Measurements from ENCODE around the gene WDR7. TPM values are rescaled to one million over a fixed set of nuclear protein-coding genes. Genes with fewer than 3 reads are reported as not detected.
A peak's percentile ranks its signal among the peaks of the same experiment; 100 is the strongest.

The WDR7 gene
- total RNA-seq, 1 donor from 2014 or later = 16.9 TPM

- no peak for DNase-seq (ENCODE audit: extremely low spot score, unreplicated experiment)
- H3K4me3 Mint-ChIP-seq = no peak overlapping the region
- peaks cover 11% of the 10 kb centered on the region for H3K4me1 Mint-ChIP-seq (ENCODE audit: unreplicated experiment)
- no peak overlapping the region for H3K27ac Mint-ChIP-seq
- no peaks in the 10 kb centered on the region for H3K36me3 Mint-ChIP-seq
- H3K9me3 Mint-ChIP-seq = no peaks in the 10 kb centered on the region
- TF ChIP-seq CTCF (conservative IDR thresholded peaks at IDR 0.05) = peak; percentile 82
- H3K27me3 Mint-ChIP-seq = no peaks in the 10 kb centered on the region
Measured at GRCh38 chr18:56869189-56869777, 218.1 kb downstream of the WDR7 start.

GRCh38 chr18:56870982-56871381 is 219.8 kb downstream of the WDR7 start:
- no peak for DNase-seq (ENCODE audit: extremely low spot score, unreplicated experiment)
- Mint-ChIP-seq H3K27me3 (no peaks in the 10 kb centered on the region), H3K4me1 (ENCODE audit: unreplicated experiment) (peaks cover 11% of the 10 kb centered on the region), H3K36me3 (no peaks in the 10 kb centered on the region), H3K4me3 (no peak overlapping the region), H3K9me3 (no peaks in the 10 kb centered on the region), H3K27ac (no peak overlapping the region)
- TF ChIP-seq CTCF (conservative IDR thresholded peaks at IDR 0.05) = no peak

GRCh38 chr18:56872140-56872539 is 221.0 kb downstream of the WDR7 start:
- H3K36me3 Mint-ChIP-seq = no peaks in the 10 kb centered on the region
- no peak overlapping the region for H3K4me3 Mint-ChIP-seq
- peaks cover 11% of the 10 kb centered on the region for H3K4me1 Mint-ChIP-seq (ENCODE audit: unreplicated experiment)

GRCh38 chr18:56873441-56874140 is 222.4 kb downstream of the WDR7 start:
- no peaks in the 10 kb centered on the region for H3K27me3 Mint-ChIP-seq
- no peak for TF ChIP-seq CTCF (conservative IDR thresholded peaks at IDR 0.05)
- H3K27ac Mint-ChIP-seq = no peak overlapping the region
- peaks cover 11% of the 10 kb centered on the region for H3K4me1 Mint-ChIP-seq (ENCODE audit: unreplicated experiment)
- no peak for DNase-seq (ENCODE audit: extremely low spot score, unreplicated experiment)
- no peaks in the 10 kb centered on the region for H3K9me3 Mint-ChIP-seq
- H3K4me3 Mint-ChIP-seq = no peak overlapping the region
- no peaks in the 10 kb centered on the region for H3K36me3 Mint-ChIP-seq

More at GRCh38 chr18:56872140-56872539, 221.0 kb downstream of the WDR7 start:
- Mint-ChIP-seq H3K27ac (no peak overlapping the region), H3K27me3 (no peaks in the 10 kb centered on the region), H3K9me3 (no peaks in the 10 kb centered on the region)
- no peak for TF ChIP-seq CTCF (conservative IDR thresholded peaks at IDR 0.05)
- no peak for DNase-seq (ENCODE audit: extremely low spot score, unreplicated experiment)

- no peak for TF ChIP-seq CTCF (conservative IDR thresholded peaks at IDR 0.05)
- H3K36me3 Mint-ChIP-seq = peaks cover 3% of the 10 kb centered on the region
- DNase-seq (ENCODE audit: extremely low spot score, unreplicated experiment) = no peak
- H3K4me1 Mint-ChIP-seq (ENCODE audit: unreplicated experiment) = peaks cover 5% of the 10 kb centered on the region
- H3K27me3 Mint-ChIP-seq = no peaks in the 10 kb centered on the region
- H3K9me3 Mint-ChIP-seq = no peaks in the 10 kb centered on the region
- no peak overlapping the region for H3K4me3 Mint-ChIP-seq
- H3K27ac Mint-ChIP-seq = no peak overlapping the region
Measured at GRCh38 chr18:56878711-56879110, 227.6 kb downstream of the WDR7 start.
